Measurements from ENCODE around the gene CTTNBP2.

Gene CTTNBP2

GRCh38 chr7:117873310-117874190 lies at the start of gene CTTNBP2:
Gene CTTNBP2 (minus strand): TSS chr7:117873441. CDS start chr7:117873415, 26 bp downstream.
- no peak for DNase-seq (ENCODE audit: low read depth, low spot score)

- DNase-seq (ENCODE audit: low read depth, low spot score) = no peak
Observed at GRCh38 chr7:117916309-117916708, 43.1 kb upstream of the CTTNBP2 start.

- DNase-seq (ENCODE audit: low read depth, low spot score) = no peak
Observed at GRCh38 chr7:117912421-117912820, 39.2 kb upstream of the CTTNBP2 start.

- DNase-seq (ENCODE audit: low read depth, low spot score) = no peak
Observed at GRCh38 chr7:117908031-117908795, 35.0 kb upstream of the CTTNBP2 start.

- DNase-seq (ENCODE audit: low read depth, low spot score) = no peak
Observed at GRCh38 chr7:117907049-117907640, 33.9 kb upstream of the CTTNBP2 start.

- no peak for DNase-seq (ENCODE audit: low read depth, low spot score)
Observed at GRCh38 chr7:117902314-117902889, 29.2 kb upstream of the CTTNBP2 start.

GRCh38 chr7:117901089-117901797 lies 28.0 kb upstream of the CTTNBP2 start:
- DNase-seq (ENCODE audit: low read depth, low spot score) = no peak

- no peak for DNase-seq (ENCODE audit: low read depth, low spot score)
Observed at GRCh38 chr7:117896339-117896738, 23.1 kb upstream of the CTTNBP2 start.

- DNase-seq (ENCODE audit: low read depth, low spot score) = no peak
Observed at GRCh38 chr7:117895276-117895675, 22.0 kb upstream of the CTTNBP2 start.

GRCh38 chr7:117894037-117894436 lies 20.8 kb upstream of the CTTNBP2 start:
- DNase-seq (ENCODE audit: low read depth, low spot score) = no peak

GRCh38 chr7:117892821-117893220 lies 19.6 kb upstream of the CTTNBP2 start:
- DNase-seq (ENCODE audit: low read depth, low spot score) = no peak

GRCh38 chr7:117889611-117890010 lies 16.4 kb upstream of the CTTNBP2 start:
- no peak for DNase-seq (ENCODE audit: low read depth, low spot score)

GRCh38 chr7:117888627-117889026 lies 15.4 kb upstream of the CTTNBP2 start:
- DNase-seq (ENCODE audit: low read depth, low spot score) = no peak

GRCh38 chr7:117882594-117882993 lies 9.4 kb upstream of the CTTNBP2 start:
- no peak for DNase-seq (ENCODE audit: low read depth, low spot score)

GRCh38 chr7:117876761-117877160 lies 3.5 kb upstream of the CTTNBP2 start:
- DNase-seq (ENCODE audit: low read depth, low spot score) = no peak

GRCh38 chr7:117875566-117875965 lies 2.3 kb upstream of the CTTNBP2 start:
- DNase-seq (ENCODE audit: low read depth, low spot score) = no peak

GRCh38 chr7:117874191-117874700 lies 1.0 kb upstream of the CTTNBP2 start:
- no peak for DNase-seq (ENCODE audit: low read depth, low spot score)

GRCh38 chr7:117872561-117873309 lies 506 bp downstream of the CTTNBP2 start:
- DNase-seq (ENCODE audit: low read depth, low spot score) = no peak

GRCh38 chr7:117871778-117872538 lies 1.3 kb downstream of the CTTNBP2 start:
- no peak for DNase-seq (ENCODE audit: low read depth, low spot score)

GRCh38 chr7:117871401-117871777 lies 1.9 kb downstream of the CTTNBP2 start:
- no peak for DNase-seq (ENCODE audit: low read depth, low spot score)
